ENCODE results near the gene SMPDL3B.

Gene SMPDL3B

GRCh38 chr1:27954186-27954585 is 19.4 kb downstream of the SMPDL3B start:
- H3K27ac Mint-ChIP-seq, result no peak overlapping the region
- peaks cover 1 to 3% of the 10 kb centered on the region in 2 donors for H3K4me1 Mint-ChIP-seq
- H3K4me3 Mint-ChIP-seq, result no peak overlapping the region
- H3K36me3 Mint-ChIP-seq, result no peaks in the 10 kb centered on the region
- H3K27me3 Mint-ChIP-seq, result peaks cover 10 to 15% of the 10 kb centered on the region in 2 donors
- H3K9me3 Mint-ChIP-seq, result no peaks in the 10 kb centered on the region
- ATAC-seq (replicated peaks), result no peak
- DNase-seq, result no peak

GRCh38 chr1:27955076-27955475 is 20.3 kb downstream of the SMPDL3B start:
- no peak for DNase-seq
- H3K4me1 Mint-ChIP-seq, result peaks cover 4 to 7% of the 10 kb centered on the region in 2 donors

GRCh38 chr1:27956761-27957160 is 22.0 kb downstream of the SMPDL3B start:
- H3K36me3 Mint-ChIP-seq, result no peaks in the 10 kb centered on the region
- DNase-seq (no peak), ATAC-seq (replicated peaks) (no peak)
- H3K27me3 Mint-ChIP-seq, result peaks cover 10 to 15% of the 10 kb centered on the region in 2 donors
- H3K27ac Mint-ChIP-seq, result no peak overlapping the region
- H3K9me3 Mint-ChIP-seq, result no peaks in the 10 kb centered on the region
- peaks cover 9 to 22% of the 10 kb centered on the region in 2 donors for H3K4me1 Mint-ChIP-seq
- no peak overlapping the region for H3K4me3 Mint-ChIP-seq

More at GRCh38 chr1:27955076-27955475, 20.3 kb downstream of the SMPDL3B start:
- Mint-ChIP-seq H3K4me3 (no peak overlapping the region), H3K36me3 (no peaks in the 10 kb centered on the region), H3K9me3 (no peaks in the 10 kb centered on the region), H3K27me3 (peaks cover 10 to 15% of the 10 kb centered on the region in 2 donors), H3K27ac (no peak overlapping the region)
- no peak for ATAC-seq (replicated peaks)

GRCh38 chr1:27957655-27958054 is 22.9 kb downstream of the SMPDL3B start:
- H3K27ac Mint-ChIP-seq, result no peak overlapping the region
- no peaks in the 10 kb centered on the region for H3K9me3 Mint-ChIP-seq
- no peak for DNase-seq
- no peaks in the 10 kb centered on the region for H3K36me3 Mint-ChIP-seq
- H3K4me1 Mint-ChIP-seq, result peaks cover 11 to 25% of the 10 kb centered on the region in 2 donors
- no peak overlapping the region for H3K4me3 Mint-ChIP-seq
- peaks cover 10 to 15% of the 10 kb centered on the region in 2 donors for H3K27me3 Mint-ChIP-seq
- ATAC-seq (replicated peaks), result no peak

GRCh38 chr1:27958513-27958912 is 23.7 kb downstream of the SMPDL3B start:
- ATAC-seq (replicated peaks), result no peak
- Mint-ChIP-seq H3K9me3 (no peaks in the 10 kb centered on the region), H3K36me3 (peaks cover 4 to 5% of the 10 kb centered on the region in 2 donors), H3K4me1 (peaks cover 11 to 25% of the 10 kb centered on the region in 2 donors), H3K27ac (no peak overlapping the region), H3K4me3 (peak overlapping the region in 1 of 2 donors; percentile 86), H3K27me3 (peaks cover 10 to 15% of the 10 kb centered on the region in 2 donors)
- DNase-seq, result no peak

- peak; percentile 70 for DNase-seq
- Mint-ChIP-seq H3K27ac (peak within 1 kb of the TSS; percentile 77), H3K4me3 (peak within 1 kb of the TSS; percentile 86 to 87), H3K36me3 (peaks cover 5 to 6% of the 10 kb centered on the region in 2 donors), H3K27me3 (peaks cover 4 to 10% of the 10 kb centered on the region in 2 donors), H3K4me1 (peaks cover 11 to 25% of the 10 kb centered on the region in 2 donors), H3K9me3 (no peaks in the 10 kb centered on the region)
- ATAC-seq (replicated peaks), result peak; percentile 99
Observed at GRCh38 chr1:27959792-27960603, 25.2 kb downstream of the SMPDL3B start, which contains the start of gene XKR8. XKR8 (plus strand) TSS chr1:27959973; CDS start chr1:27960070, 97 bp downstream.

GRCh38 chr1:27960762-27961645 is 26.2 kb downstream of the SMPDL3B start:
- Mint-ChIP-seq H3K27ac (peak overlapping the region; percentile 81), H3K4me1 (peaks cover 9 to 25% of the 10 kb centered on the region in 2 donors), H3K27me3 (peaks cover 0 to 4% of the 10 kb centered on the region in 2 donors), H3K36me3 (peaks cover 6 to 12% of the 10 kb centered on the region in 2 donors), H3K9me3 (no peaks in the 10 kb centered on the region), H3K4me3 (peak overlapping the region; percentile 86 to 87)
- no peak for DNase-seq
- ATAC-seq (replicated peaks), result no peak

GRCh38 chr1:27961646-27962221 is 26.9 kb downstream of the SMPDL3B start:
- H3K27ac Mint-ChIP-seq, result peak overlapping the region; percentile 4
- no peak for DNase-seq
- H3K9me3 Mint-ChIP-seq, result no peaks in the 10 kb centered on the region
- H3K27me3 Mint-ChIP-seq, result no peaks in the 10 kb centered on the region
- no peak overlapping the region for H3K4me3 Mint-ChIP-seq
- H3K4me1 Mint-ChIP-seq, result peaks cover 9 to 25% of the 10 kb centered on the region in 2 donors
- no peak for ATAC-seq (replicated peaks)
- peaks cover 11 to 17% of the 10 kb centered on the region in 2 donors for H3K36me3 Mint-ChIP-seq

GRCh38 chr1:27963393-27963792 is 28.6 kb downstream of the SMPDL3B start:
- H3K4me3 Mint-ChIP-seq, result no peak overlapping the region

GRCh38 chr1:27966402-27967105 is 31.8 kb downstream of the SMPDL3B start:
- no peak for DNase-seq
- H3K36me3 Mint-ChIP-seq, result peaks cover 19 to 29% of the 10 kb centered on the region in 2 donors
- no peak for ATAC-seq (replicated peaks)
- H3K27me3 Mint-ChIP-seq, result no peaks in the 10 kb centered on the region
- no peaks in the 10 kb centered on the region for H3K9me3 Mint-ChIP-seq
- peak overlapping the region; percentile 65 for H3K27ac Mint-ChIP-seq
- H3K4me3 Mint-ChIP-seq, result no peak overlapping the region
- H3K4me1 Mint-ChIP-seq, result peaks cover 7 to 14% of the 10 kb centered on the region in 2 donors

More at GRCh38 chr1:27963393-27963792, 28.6 kb downstream of the SMPDL3B start:
- H3K27ac Mint-ChIP-seq, result peak overlapping the region; percentile 47
- ATAC-seq (replicated peaks), result no peak
- DNase-seq, result no peak
- peaks cover 14 to 22% of the 10 kb centered on the region in 2 donors for H3K36me3 Mint-ChIP-seq
- H3K27me3 Mint-ChIP-seq, result no peaks in the 10 kb centered on the region
- no peaks in the 10 kb centered on the region for H3K9me3 Mint-ChIP-seq
- peaks cover 9 to 25% of the 10 kb centered on the region in 2 donors for H3K4me1 Mint-ChIP-seq

- peak overlapping the region; percentile 65 for H3K27ac Mint-ChIP-seq
- no peak overlapping the region for H3K4me3 Mint-ChIP-seq
- peaks cover 4 to 8% of the 10 kb centered on the region in 2 donors for H3K4me1 Mint-ChIP-seq
- no peaks in the 10 kb centered on the region for H3K9me3 Mint-ChIP-seq
- no peak for ATAC-seq (replicated peaks)
- no peak for DNase-seq
- peaks cover 19 to 32% of the 10 kb centered on the region in 2 donors for H3K36me3 Mint-ChIP-seq
- no peaks in the 10 kb centered on the region for H3K27me3 Mint-ChIP-seq
Observed at GRCh38 chr1:27967106-27967883, 32.5 kb downstream of the SMPDL3B start.

- Mint-ChIP-seq H3K27ac (peak overlapping the region; percentile 2), H3K4me3 (no peak overlapping the region), H3K9me3 (no peaks in the 10 kb centered on the region), H3K27me3 (no peaks in the 10 kb centered on the region), H3K36me3 (peaks cover 17 to 32% of the 10 kb centered on the region in 2 donors), H3K4me1 (peaks cover 4 to 8% of the 10 kb centered on the region in 2 donors)
- ATAC-seq (replicated peaks), result no peak
- DNase-seq, result no peak
Observed at GRCh38 chr1:27967884-27968466, 33.2 kb downstream of the SMPDL3B start.
